ENCODE results near the gene TMEM117. TPM values are rescaled to one million over a fixed set of nuclear protein-coding genes. Genes with fewer than 3 reads are reported as not detected.
A peak's percentile ranks its signal among the peaks of the same experiment; 100 is the strongest.

TMEM117 gene
- total RNA-seq, 2 experiments from 2014 or later, result 0.95 to 7.1 TPM

DNA sequence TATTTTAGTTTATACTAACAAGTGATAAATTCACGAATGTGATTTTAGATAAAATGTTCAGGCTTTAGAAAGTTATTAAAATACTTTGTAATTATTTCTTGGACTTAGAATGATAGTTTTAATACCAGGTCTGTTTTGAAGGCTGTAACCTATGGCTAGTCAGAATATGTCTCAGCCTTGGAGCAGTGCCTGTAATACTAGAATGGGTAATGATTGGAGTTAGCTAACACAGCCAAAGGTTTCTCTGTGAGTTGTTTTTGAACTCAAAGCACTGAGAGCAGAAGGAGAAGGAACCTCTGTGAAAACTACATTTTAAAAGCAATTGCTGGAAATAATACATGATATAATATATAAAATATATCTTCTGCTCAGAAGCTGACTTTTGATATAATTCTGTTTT, 110.1 kb downstream of the TMEM117 start:
- no peak overlapping the region for H3K4me2 ChIP-seq (ENCODE audit: low read length)
- H3K4me3 ChIP-seq (ENCODE audit: low read depth, low read length, poor library complexity, severe bottlenecking), result no peak overlapping the region
- TF ChIP-seq, protein P1, sequence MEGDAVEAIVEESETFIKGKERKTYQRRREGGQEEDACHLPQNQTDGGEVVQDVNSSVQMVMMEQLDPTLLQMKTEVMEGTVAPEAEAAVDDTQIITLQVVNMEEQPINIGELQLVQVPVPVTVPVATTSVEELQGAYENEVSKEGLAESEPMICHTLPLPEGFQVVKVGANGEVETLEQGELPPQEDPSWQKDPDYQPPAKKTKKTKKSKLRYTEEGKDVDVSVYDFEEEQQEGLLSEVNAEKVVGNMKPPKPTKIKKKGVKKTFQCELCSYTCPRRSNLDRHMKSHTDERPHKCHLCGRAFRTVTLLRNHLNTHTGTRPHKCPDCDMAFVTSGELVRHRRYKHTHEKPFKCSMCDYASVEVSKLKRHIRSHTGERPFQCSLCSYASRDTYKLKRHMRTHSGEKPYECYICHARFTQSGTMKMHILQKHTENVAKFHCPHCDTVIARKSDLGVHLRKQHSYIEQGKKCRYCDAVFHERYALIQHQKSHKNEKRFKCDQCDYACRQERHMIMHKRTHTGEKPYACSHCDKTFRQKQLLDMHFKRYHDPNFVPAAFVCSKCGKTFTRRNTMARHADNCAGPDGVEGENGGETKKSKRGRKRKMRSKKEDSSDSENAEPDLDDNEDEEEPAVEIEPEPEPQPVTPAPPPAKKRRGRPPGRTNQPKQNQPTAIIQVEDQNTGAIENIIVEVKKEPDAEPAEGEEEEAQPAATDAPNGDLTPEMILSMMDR (conservative IDR thresholded peaks at IDR 0.05; ENCODE audit: low read length), result no peak
- TF ChIP-seq EZH2phosphoT487 (IDR thresholded peaks at IDR 0.05; ENCODE audit: borderline replicate concordance, low read depth, low read length), result no peak
- H3K9me3 ChIP-seq (ENCODE audit: low read length), result no peaks in the 10 kb centered on the region
- BruUV-seq (replicated peaks), result no TSS peak
- no peak for DNase-seq (ENCODE audit: low spot score)
- CTCF ChIA-PET (ENCODE audit: unreplicated experiment), result no interaction called here
- H4K20me1 ChIP-seq (ENCODE audit: insufficient read depth, low read length), result no peaks in the 10 kb centered on the region
- intact Hi-C loops (cut with micrococcal nuclease; ENCODE audit: unreplicated experiment), result no loop called here
- H3K9me2 ChIP-seq (ENCODE audit: insufficient read depth, low read length), result no peaks in the 10 kb centered on the region
- H3K36me3 ChIP-seq (ENCODE audit: insufficient read depth, low read length), result no peaks in the 10 kb centered on the region
- no peak overlapping the region for H3K27ac ChIP-seq (ENCODE audit: low read depth, low read length, poor library complexity, severe bottlenecking)
- H3K4me1 ChIP-seq (ENCODE audit: insufficient read depth, low read length, poor library complexity, severe bottlenecking), result no peaks in the 10 kb centered on the region
- H3K79me2 ChIP-seq (ENCODE audit: insufficient read depth, low read depth, low read length), result no peaks in the 10 kb centered on the region
- H2AFZ ChIP-seq (ENCODE audit: low read length), result no peak overlapping the region
- POLR2A ChIA-PET, result interaction anchor here (0.6 to 0.7 kb wide), 4 partner anchors 9 to 325 kb away, joined by 3 to 5 read pairs (median 4); no protein-coding TSS in a partner anchor

DNA sequence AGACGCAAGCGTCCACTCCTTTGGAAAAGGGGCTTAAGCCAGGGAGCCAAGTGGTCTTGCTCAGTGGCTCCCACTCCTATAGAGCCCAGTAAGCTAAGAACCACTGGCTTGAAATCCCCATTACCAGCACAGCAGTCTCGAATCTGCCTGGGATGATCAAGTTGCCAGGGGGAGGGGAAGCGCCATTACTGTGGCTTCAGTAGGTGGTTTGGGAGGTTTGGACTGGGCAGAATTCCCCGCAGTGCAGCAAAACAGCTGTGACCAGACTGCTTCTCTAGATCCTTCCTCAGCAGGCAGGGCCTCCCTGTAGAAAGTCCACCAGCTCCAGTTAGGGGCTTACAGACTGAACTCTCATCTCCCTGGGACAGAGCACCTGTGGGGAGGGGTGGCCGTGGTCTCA, 115.4 kb downstream of the TMEM117 start:
- POLR2A ChIA-PET, result no interaction called here
- Histone ChIP-seq H3K4me3 (ENCODE audit: low read depth, low read length, poor library complexity, severe bottlenecking) (no peak overlapping the region), H3K4me1 (ENCODE audit: insufficient read depth, low read length, poor library complexity, severe bottlenecking) (no peaks in the 10 kb centered on the region), H2AFZ (ENCODE audit: low read length) (no peak overlapping the region), H3K27ac (ENCODE audit: low read depth, low read length, poor library complexity, severe bottlenecking) (no peak overlapping the region), H3K79me2 (ENCODE audit: insufficient read depth, low read depth, low read length) (no peaks in the 10 kb centered on the region), H4K20me1 (ENCODE audit: insufficient read depth, low read length) (no peaks in the 10 kb centered on the region), H3K9me3 (ENCODE audit: low read length) (no peaks in the 10 kb centered on the region), H3K36me3 (ENCODE audit: insufficient read depth, low read length) (no peaks in the 10 kb centered on the region), H3K4me2 (ENCODE audit: low read length) (no peak overlapping the region), H3K9me2 (ENCODE audit: insufficient read depth, low read length) (no peaks in the 10 kb centered on the region)
- intact Hi-C loops (cut with micrococcal nuclease; ENCODE audit: unreplicated experiment), result no loop called here
- TF ChIP-seq, protein P1 (conservative IDR thresholded peaks at IDR 0.05; ENCODE audit: low read length), result no peak
- no peak for TF ChIP-seq EZH2phosphoT487 (IDR thresholded peaks at IDR 0.05; ENCODE audit: borderline replicate concordance, low read depth, low read length)
- CTCF ChIA-PET (ENCODE audit: unreplicated experiment), result no interaction called here
- DNase-seq (ENCODE audit: low spot score), result no peak
- BruUV-seq (replicated peaks), result no TSS peak

DNA sequence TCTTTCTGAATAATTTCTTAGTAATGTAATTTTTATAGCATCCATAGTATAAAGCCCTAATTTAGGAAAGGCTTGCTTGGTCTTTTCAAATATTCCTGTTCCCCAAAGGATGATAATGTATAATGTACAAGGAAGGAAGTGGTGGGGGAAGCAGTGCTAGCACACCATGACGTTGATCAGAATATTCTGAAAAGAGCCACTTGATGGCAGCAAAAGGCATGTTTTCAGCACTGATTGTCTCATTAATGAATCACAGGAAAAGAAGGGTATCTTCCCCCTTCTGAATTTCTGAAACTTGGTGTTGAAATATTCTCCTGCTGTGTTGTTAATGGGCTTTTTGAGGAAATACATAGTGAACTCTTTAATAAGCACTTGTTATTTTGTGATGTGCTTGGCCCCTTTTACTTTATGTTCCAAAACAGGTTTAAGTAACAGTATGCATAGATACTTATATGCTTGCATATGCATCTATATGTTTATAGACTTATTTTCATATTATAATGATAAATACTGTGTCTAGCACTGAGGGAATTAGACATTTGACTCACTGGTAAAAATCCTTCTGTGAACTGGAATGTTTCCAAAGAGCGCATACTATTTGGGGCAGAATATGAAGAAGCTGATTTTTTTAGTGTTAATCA, 122.0 kb downstream of the TMEM117 start:
- no peaks in the 10 kb centered on the region for H3K9me2 ChIP-seq (ENCODE audit: insufficient read depth, low read length)
- intact Hi-C loops (cut with micrococcal nuclease; ENCODE audit: unreplicated experiment), result loop anchor here (5.0 kb wide), 1 partner anchor 974 kb away; no protein-coding TSS in a partner anchor

More for the DNA sequence above, 122.0 kb downstream of the TMEM117 start:
- peak; percentile 46 for DNase-seq (ENCODE audit: low spot score)
- no peaks in the 10 kb centered on the region for H3K9me3 ChIP-seq (ENCODE audit: low read length)
- no peak overlapping the region for H3K4me3 ChIP-seq (ENCODE audit: low read depth, low read length, poor library complexity, severe bottlenecking)
- no peak overlapping the region for H2AFZ ChIP-seq (ENCODE audit: low read length)
- no peak overlapping the region for H3K27ac ChIP-seq (ENCODE audit: low read depth, low read length, poor library complexity, severe bottlenecking)
- CTCF ChIA-PET (ENCODE audit: unreplicated experiment), result no interaction called here
- POLR2A ChIA-PET, result no interaction called here
- no peaks in the 10 kb centered on the region for H4K20me1 ChIP-seq (ENCODE audit: insufficient read depth, low read length)
- H3K79me2 ChIP-seq (ENCODE audit: insufficient read depth, low read depth, low read length), result no peaks in the 10 kb centered on the region
- no peak overlapping the region for H3K4me2 ChIP-seq (ENCODE audit: low read length)
- BruUV-seq (replicated peaks), result no TSS peak
- H3K4me1 ChIP-seq (ENCODE audit: insufficient read depth, low read length, poor library complexity, severe bottlenecking), result no peaks in the 10 kb centered on the region
- TF ChIP-seq, protein P1 (conservative IDR thresholded peaks at IDR 0.05; ENCODE audit: low read length), result peak; percentile 79
- TF ChIP-seq EZH2phosphoT487 (IDR thresholded peaks at IDR 0.05; ENCODE audit: borderline replicate concordance, low read depth, low read length), result no peak
- H3K36me3 ChIP-seq (ENCODE audit: insufficient read depth, low read length), result no peaks in the 10 kb centered on the region

Measured in OCI-LY7 (cell line).